Neural progenitor cell (in vitro differentiated cells): ENCODE results near the gene SPAG9.

ENCODE experiments used
- EZH2phosphoT487 ChIP-seq: fragments of 200-600 bp; sonication (generic); IDR thresholded peaks from 2 replicates; pipeline ENCODE4 v1.6.1; 2017; ENCODE audit warnings: antibody characterized with exemption
- TF ChIP-seq, protein P1 (sequence below): fragments of 200-600 bp; sonication (generic); IDR thresholded peaks from 2 replicates; pipeline ENCODE4 v1.5.1; 2017; ENCODE audit warnings: antibody characterized with exemption, mild to moderate bottlenecking

GRCh38 chr17:50952889-50953288 is 167.8 kb downstream of the SPAG9 start:
- TF ChIP-seq EZH2phosphoT487, result no peak
- TF ChIP-seq, protein P1, sequence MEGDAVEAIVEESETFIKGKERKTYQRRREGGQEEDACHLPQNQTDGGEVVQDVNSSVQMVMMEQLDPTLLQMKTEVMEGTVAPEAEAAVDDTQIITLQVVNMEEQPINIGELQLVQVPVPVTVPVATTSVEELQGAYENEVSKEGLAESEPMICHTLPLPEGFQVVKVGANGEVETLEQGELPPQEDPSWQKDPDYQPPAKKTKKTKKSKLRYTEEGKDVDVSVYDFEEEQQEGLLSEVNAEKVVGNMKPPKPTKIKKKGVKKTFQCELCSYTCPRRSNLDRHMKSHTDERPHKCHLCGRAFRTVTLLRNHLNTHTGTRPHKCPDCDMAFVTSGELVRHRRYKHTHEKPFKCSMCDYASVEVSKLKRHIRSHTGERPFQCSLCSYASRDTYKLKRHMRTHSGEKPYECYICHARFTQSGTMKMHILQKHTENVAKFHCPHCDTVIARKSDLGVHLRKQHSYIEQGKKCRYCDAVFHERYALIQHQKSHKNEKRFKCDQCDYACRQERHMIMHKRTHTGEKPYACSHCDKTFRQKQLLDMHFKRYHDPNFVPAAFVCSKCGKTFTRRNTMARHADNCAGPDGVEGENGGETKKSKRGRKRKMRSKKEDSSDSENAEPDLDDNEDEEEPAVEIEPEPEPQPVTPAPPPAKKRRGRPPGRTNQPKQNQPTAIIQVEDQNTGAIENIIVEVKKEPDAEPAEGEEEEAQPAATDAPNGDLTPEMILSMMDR, result no peak
